Activated CD4-positive, alpha-beta T cell treated with anti-CD3 and anti-CD28 coated beads for 4 hours (primary cell): ENCODE data around the gene HOATZ.

Experiments used
- DNase-seq, 2 donors: peaks; one replicate each; pipeline ENCODE4 v3.0.0-alpha.2; 2020

Gene HOATZ

GRCh38 chr11:111514216-111515031 is at the start of gene HOATZ:
HOATZ (plus strand) TSS chr11:111514778; CDS start chr11:111514785, 7 bp downstream.
- DNase-seq: no peak

DNA sequence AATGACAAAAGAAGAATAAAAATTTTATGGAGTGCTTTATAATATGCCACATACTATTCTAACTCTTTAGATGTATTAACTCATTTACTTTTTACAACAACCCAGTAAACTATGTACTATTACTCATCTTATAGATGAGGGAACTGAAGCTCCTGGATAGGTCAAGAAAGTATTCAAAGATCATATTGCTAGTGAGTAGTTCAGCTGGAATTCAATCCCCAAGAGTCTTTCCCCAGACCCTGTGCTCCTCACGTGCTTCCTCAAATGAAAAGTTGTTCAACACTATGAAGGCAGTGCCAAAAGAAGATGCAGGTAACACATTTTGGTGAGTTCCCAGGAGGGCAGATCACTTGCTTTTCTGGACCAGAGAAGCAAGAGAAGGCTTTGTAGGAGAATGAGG is 49.2 kb upstream of the HOATZ start:
- no peak for DNase-seq

GRCh38 chr11:111466615-111467014 is 48.0 kb upstream of the HOATZ start:
- no peak for DNase-seq

DNA sequence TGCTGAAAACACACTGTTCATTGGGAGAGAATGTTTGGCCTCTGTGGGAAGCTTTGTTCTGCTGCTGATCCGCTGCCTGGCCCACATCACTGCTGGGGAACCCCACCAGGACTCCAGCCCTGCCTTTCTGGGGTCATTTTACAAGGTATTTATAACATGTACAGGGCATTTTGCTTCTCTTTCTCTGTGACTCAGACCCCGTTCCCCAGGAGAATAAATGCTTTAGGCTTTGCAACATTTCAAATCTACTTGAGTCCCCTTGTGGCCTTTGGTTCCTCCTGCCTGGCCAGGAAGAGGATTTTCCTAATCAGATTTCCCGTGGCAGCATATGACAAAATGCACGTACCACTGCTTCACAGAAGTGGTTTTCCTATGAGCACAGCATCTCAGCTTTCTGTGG is 45.4 kb upstream of the HOATZ start:
- DNase-seq: no peak

GRCh38 chr11:111472228-111472627 is 42.4 kb upstream of the HOATZ start:
- no peak for DNase-seq

DNA sequence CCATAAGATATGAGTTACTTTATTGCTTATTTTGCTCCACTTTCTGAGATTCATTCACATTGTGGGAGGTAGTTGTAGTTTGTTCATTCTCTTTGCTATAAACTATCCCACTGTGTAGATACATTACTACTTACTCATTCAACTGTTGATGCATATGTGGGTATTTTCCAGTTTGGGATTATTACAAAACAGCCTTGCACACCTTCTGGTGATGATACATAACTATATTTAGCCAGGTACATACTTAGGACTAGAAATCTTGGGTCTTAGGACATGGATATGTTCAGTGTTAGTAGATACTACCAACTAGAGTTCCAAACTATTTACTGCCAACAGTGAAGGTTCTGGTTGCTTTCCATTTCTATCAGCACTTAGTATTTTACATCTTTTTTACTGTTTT is 40.1 kb upstream of the HOATZ start:
- DNase-seq: no peak

DNA sequence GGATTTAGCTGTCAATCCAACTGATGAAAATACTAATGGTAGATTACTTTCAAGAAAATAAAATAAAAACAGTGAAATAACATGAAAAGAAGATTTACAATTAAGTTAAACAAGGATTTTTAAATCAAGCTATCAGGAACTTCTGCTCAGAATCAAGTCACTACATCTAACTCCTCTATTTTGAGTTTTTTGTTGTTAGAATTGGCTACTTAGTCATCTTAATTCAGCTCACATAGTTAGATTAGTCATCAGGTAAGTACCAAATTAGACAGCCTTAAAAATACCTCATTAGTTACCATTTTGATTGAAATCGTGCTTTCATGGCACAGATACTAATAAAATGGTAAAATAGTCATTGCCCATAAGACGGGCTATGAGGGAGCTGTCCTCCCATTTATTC is 38.2 kb upstream of the HOATZ start:
- DNase-seq: no peak

DNA sequence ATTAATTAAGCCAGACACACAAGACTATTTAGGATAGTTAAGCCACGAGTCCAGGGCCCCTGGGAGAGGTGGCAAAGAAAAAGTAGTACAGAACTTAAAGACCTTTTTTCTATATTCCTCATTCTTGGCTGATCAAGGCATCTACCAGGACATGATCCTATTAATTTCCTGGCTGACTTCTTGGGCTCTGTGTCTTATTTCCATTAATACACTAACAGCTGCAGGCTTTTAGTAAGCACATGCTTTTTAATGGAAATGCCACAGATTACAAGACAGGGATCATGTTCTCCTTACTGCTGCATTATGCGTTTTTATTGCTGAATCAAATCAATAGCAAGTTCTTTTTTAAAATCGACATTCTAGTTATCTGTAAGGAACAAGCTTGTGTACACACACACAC is 37.6 kb upstream of the HOATZ start:
- DNase-seq: no peak

DNA sequence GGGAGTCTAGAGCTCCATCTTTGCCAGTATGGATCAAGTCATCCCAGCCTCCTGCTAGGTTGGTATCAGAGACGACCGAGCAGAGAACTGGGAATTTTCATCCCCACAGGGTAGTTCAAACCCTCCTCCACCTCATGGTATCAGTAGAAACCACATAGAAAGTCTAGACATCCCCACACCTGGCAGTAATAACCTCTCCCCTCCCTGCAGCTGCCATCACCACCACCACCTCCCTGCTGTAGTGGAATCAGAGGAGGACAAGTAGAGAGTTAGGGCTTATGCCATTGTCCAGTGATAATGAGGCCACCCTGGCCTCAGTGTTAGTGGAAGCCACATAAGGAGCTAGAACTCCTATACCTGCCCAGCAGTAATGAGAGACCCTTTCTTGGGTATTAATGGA is 36.7 kb upstream of the HOATZ start:
- no peak for DNase-seq

GRCh38 chr11:111479666-111480065 is 34.9 kb upstream of the HOATZ start:
- no peak for DNase-seq

- no peak for DNase-seq
These were observed 31.1 kb upstream of the HOATZ start for GRCh38 chr11:111483431-111483830.

DNA sequence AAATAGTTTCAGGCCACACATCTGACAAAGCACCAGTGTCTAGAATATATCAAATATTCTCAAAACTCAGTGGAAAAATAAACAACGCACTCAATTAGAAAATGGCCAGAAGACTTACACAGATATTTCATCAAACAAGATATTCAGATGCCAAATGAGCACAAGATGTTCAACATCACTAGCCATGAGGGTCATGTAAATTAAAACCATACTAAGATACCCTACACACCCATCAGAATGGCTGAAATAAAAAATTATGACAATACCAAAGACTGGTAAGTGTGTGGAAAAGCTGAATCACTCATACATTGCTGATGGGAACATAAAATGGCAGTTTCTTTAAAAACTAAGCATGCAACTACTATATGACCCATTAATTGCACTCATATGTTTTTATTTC is 24.1 kb upstream of the HOATZ start:
- no peak for DNase-seq

DNA sequence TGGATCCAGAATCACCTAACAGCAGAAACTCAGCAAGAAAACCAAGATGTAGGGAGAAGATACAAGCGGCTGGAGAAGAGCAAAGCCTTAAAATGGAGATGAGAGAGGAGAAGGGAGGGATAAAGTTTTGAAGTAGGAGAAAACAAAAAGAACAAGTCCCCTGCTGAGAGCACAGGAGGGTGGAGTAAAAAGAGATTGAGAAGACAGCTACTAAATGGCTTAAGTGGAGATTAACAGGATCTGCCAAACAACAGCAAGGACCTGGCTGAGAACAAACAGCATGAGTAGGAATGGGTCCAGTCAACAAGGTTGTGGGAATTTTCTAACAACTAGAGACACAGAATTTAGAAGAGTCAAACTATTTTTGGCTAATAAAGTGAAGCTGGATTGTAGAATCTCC is 20.5 kb upstream of the HOATZ start:
- DNase-seq: no peak

GRCh38 chr11:111499483-111499882 is 15.1 kb upstream of the HOATZ start:
- DNase-seq: no peak

- DNase-seq: no peak
These were observed 14.1 kb upstream of the HOATZ start for GRCh38 chr11:111500481-111500880.

GRCh38 chr11:111502611-111503010 is 12.0 kb upstream of the HOATZ start:
- no peak for DNase-seq

DNA sequence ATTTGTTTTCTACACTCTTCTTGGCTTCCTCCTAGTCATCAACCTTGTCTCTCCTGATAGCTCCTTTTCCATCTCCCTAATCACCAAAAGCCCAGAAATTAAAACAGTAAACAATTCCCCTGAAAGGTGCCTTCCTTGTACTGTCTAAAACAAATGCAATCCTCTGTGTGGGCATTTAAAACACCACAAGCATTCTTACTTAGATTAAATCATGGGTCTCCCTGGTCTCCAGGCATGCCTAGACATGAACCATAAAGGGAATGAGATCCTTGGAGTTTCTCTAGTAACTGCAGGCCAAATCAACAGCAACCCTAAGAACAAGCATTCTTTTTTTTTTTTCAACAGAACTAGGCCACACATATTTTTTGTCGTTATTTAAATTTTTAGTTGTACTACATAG is 4.3 kb upstream of the HOATZ start:
- DNase-seq: no peak

DNA sequence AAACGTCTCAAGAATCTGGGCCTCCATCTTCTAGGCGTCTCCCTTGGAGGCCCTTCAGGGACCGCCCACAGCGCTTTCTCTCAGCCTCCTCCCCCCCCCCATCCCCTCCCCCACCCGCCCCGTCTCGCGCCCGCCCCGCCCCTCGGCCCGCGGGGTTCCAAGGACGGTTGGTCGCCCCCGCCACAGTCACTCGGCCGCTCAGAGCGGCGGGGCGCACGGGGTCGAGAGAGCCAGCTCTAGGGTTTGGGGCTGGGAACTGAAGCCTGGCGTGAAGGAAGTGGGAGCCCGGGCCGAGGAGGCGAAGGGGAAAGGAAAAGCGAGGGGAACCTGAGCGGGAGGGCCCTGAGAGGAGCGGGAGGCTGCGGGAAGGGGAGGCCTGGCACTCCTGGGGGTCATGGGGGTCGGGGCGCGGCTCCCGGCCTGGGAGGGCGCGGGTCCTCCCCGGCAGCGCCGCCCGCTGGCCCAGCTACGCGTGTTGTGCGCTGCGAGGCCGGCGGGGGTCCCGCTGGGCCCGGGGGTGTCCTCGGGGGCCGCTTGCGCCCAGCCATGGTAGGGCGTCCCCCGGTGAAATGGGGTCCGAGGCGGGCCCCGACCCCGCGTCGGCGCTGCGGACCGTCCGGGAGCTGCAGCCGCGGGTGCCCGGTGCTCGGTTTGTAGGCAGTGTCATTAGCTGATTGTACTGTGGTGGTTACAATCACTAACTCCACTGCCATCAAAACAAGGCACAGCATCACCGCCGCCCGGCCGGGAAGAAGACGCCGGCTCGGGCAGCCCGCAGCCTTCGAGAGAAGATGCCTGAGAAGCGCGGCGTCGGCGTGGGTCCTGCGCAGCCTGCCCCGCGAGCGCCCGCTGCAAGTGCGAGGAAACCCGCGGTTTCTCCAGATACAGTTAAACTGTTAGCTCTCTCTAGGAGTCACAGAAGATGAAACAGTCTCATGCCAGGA is 2.0 kb upstream of the HOATZ start, which contains the start of gene BTG4:
TSS of gene BTG4 (minus strand) at position 91 of the 944 bp plus-strand sequence. CDS start 13,610 bp downstream, outside the sequence.
- DNase-seq: peak in 1 of 2 donors; percentile 13

DNA sequence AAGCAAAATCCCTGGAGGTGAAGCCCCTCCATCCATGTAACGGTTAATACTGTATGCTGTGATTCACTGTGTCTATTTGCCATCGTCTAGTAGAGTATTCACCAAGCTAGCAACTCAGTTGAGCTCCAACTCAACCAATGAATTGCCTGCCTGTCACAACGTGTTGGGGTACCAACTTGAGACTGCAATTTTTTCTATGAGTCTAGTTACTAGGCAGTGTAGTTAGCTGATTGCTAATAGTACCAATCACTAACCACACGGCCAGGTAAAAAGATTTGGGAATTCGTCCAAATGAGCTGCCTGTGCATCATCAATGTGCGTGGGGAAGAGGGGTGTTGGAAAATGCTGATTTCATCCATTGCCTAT is 1.4 kb upstream of the HOATZ start:
- DNase-seq: no peak

DNA sequence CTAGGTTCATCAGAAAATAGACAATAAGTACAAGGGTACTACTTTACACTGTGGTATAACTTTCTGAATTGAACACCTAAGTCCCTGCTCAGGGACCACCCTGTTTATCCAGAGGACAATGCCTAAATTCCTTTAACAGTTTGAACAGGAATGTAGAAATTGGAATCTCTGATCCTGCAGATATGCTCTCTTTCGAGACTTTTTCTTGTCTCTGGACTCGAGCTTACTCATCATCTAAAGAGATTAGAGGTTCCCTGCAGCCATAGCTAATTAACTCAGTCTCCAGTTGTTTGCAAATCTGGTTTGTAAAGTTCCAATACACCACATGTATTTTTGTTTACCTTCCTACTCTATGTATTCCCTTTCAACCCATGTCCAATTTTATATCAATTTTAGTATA is 1.0 kb downstream of the HOATZ start:
- DNase-seq: no peak

DNA sequence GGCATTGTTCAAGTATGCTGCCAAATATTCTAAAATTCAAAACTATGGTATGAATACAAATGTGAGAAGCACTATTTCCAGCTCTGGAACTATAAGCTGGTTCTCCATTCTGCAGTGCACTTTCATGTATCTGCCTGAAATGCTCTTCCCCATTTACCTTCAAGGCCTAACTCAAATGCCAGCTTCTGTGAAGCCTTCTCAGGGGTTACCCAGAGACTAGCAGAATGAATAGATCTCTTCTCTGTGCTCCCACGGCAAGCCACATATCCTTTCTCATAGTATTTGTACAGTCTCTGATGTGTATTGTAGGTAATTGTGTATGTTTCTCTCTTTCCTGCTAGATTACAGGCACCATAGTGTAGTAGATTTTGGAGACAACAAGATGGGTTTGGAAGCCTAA is 4.1 kb downstream of the HOATZ start:
- DNase-seq: no peak

DNA sequence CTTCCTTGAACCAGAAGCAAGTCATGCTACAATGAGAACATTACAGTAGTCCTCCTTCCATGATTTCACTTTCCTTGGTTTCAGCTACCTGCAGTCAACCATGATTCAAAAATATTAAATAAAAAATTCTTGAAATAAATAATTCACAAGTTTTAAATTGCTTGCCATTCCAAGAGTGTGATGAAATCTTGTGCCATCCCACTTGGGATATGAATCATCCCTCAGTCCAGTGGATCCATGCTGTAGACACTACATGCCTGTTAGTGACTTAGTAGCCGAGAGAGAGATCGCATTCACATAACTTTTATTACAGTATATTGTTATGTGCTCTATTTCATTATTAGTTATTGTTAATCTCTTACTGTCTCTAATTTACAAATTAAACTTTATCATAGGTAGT is 6.0 kb downstream of the HOATZ start:
- DNase-seq: no peak

DNA sequence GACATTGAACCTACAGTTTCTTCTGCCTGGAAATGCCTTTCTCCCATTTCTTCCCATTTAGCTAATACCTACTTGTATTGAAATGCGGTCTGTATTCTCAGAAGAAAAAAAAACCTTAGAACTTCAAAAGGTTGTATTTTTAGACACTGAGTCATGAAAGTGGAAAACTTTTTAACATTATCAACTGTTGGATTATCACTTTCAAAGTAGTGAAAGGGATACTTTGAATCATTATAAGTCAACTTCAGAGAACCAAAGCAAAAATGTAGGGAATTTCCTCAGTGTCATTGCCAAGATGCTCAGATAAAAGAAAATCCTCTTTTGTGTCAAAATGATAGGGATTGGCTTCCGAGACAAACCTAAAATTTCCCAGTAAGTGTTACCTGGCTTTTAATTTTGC is 6.6 kb downstream of the HOATZ start:
- no peak for DNase-seq

- no peak for DNase-seq
These were observed 7.8 kb downstream of the HOATZ start for GRCh38 chr11:111522426-111522825.
